Measurements from ENCODE around the gene UBE2L3. TPM values are rescaled to one million over a fixed set of nuclear protein-coding genes. Genes with fewer than 3 reads are reported as not detected.
"Not testable (repeated sequence)": the region's sequence is repeated elsewhere in the genome, so short reads cannot be mapped to it uniquely, and the experiment has no call there.

The UBE2L3 gene
- total RNA-seq, 2 donors from 2014 or later: 40.1 to 42.3 TPM

GRCh38 chr22:21569459-21570170, 2.1 kb downstream of the UBE2L3 start:
- no peak for ATAC-seq
- intact Hi-C loops (cut with DNase I): no loop called here

GRCh38 chr22:21570398-21570797, 2.9 kb downstream of the UBE2L3 start:
- intact Hi-C loops (cut with DNase I): no loop called here
- DNase-seq: no peak
- ATAC-seq: no peak

More at GRCh38 chr22:21569459-21570170, 2.1 kb downstream of the UBE2L3 start:
- no peak for DNase-seq

GRCh38 chr22:21571679-21572078, 4.2 kb downstream of the UBE2L3 start:
- intact Hi-C loops (cut with DNase I): no loop called here
- no peak for ATAC-seq
- no peak for DNase-seq

DNA sequence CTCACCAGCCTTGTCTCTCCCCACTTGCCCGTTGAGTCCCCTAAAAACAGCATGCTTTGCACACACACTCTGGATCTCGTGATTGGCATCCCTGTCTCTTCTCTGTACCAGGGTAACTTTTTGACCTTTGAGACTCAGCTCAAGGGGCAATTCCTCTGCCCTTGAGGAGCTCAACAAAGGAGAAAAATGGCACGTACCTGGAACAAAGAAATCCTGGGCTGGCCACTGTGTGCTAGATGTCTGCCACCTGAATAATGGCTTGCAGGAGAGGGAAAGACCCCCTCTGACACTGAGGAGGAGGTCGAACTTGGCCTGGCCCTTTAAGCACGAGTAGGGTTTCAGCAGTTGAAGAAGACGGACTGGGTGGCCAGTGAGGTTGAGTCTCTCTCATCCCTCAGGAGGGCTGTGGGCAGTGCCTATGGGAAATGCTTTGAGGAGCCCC, 5.8 kb downstream of the UBE2L3 start:
- intact Hi-C loops (cut with DNase I): no loop called here
- ATAC-seq (no peak), DNase-seq (no peak)

DNA sequence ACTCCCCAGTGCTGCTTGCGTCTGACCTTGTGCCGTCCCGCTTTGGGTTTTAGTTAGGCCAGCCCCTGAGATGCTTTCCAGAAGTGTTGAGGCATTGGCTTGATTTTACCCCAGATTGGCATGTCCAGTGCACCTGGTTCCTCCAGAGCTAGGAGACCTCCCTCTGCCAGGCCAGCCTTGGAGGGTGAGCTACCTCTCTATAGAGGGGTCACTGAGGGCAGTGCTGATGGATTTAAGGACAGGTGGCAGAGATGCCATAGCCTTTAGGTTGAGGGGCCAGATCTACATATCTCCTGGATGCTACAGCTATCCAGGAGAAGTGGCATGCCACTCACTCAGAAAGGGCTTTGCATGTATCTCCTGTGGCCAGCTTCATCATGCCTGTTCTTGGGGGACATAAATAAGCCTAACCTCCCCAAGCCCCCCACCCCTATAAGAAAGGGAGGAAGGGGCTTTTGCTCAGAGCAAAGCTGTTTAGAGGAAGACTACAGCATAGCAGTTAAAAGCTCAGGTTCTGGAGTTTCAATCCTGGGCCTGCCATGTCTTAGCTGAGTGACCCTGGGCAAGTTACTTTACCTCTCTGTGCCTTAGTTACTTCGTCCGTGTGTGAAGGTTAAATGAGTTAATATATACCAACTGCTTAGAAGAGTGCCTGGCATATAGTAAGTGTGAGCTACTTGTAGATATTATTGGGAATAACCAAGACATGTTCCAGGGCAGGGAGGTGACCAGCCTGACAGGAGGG, 6.4 kb downstream of the UBE2L3 start:
- intact Hi-C loops (cut with DNase I): no loop called here
- ATAC-seq (no peak), DNase-seq (no peak)

GRCh38 chr22:21579474-21579851, 11.9 kb downstream of the UBE2L3 start:
- DNase-seq: no peak
- intact Hi-C loops (cut with DNase I): loop anchor here in 1 of 2 donors (5.0 kb wide), 1 partner anchor 53 kb away; the partner anchor contains the start of genes CCDC116 and YDJC
- no peak for ATAC-seq

DNA sequence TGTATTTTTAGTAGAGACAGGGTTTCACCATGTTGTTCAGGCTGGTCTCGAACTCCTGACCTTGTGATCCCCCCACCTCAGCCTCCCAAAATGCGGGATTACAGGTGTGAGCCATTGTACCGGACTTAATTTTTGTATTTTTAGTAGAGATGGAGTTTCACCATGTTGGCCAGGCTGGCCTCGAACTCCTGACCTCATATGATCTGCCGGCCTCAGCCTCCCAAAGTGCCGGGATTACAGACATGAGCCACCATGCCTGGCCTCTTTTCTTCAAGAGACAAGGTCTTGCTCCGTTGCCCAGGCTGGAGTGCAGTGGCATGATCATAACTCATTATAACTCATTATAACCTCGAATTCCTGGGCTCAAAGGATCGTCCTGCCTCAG, 13.1 kb downstream of the UBE2L3 start:
- DNase-seq; ATAC-seq; intact Hi-C loops (cut with DNase I): not testable (repeated sequence)

DNA sequence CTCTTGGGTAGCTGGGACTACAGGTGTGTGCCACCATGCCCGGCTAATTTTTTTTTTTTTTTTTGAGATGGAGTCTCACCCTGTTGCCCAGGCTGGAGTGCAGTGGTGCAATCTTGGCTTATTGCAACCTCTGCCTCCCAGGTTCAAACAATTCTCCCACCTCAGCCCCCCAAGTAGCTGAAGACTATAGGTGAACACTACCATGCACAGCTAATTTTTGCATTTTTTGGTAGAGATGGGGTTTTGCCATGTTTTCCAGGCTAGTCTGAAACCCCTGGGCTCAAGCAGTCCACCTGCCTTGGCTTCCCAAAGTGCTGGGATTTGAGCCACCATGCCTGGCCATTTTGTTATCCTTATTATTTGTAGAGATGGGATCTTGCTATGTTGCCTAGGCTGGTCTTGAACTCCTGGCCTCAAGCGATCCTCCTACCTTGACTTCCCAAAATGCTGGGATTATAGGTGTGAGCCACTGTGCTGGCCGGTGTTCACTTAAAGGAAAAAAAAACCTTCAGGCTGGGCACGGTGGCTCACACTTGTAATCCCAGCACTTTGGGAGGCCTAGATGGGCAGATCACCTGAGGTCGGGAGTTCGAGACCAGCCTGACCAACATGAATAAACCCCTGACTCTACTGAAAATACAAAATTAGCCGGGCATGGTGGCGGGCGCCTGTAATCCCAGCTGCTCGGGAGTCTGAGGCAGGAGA, 13.6 kb downstream of the UBE2L3 start:
- ATAC-seq; DNase-seq; intact Hi-C loops (cut with DNase I): not testable (repeated sequence)

GRCh38 chr22:21582801-21583740, 15.6 kb downstream of the UBE2L3 start:
- DNase-seq (no peak), ATAC-seq (no peak)
- intact Hi-C loops (cut with DNase I): no loop called here

- DNase-seq (no peak), ATAC-seq (no peak)
- intact Hi-C loops (cut with DNase I): no loop called here
Measured at GRCh38 chr22:21585389-21585788, 17.9 kb downstream of the UBE2L3 start.

GRCh38 chr22:21587803-21588611, 20.5 kb downstream of the UBE2L3 start:
- DNase-seq (no peak), ATAC-seq (peak in 1 of 2 donors; percentile 33)
- intact Hi-C loops (cut with DNase I): no loop called here

DNA sequence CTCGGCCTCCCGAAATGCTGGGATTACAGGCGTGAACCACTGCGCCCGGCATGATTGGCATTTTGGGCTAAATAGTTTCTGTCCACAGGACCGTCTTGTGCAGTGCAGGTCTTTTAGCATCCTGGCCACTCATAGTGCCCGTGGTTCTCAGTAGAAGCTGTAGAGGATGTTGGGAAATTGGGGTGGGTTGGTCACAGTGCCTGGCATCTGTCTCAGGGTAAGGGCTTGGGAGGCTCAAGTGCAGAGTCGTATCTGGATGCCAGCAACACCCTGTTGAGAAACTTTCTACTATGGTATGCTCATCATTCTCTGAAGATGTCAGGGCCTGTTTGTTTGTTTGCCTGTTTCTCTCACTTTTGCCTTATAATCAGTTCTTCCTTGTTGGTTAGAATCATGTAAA, 21.9 kb downstream of the UBE2L3 start:
- intact Hi-C loops (cut with DNase I): no loop called here
- DNase-seq (no peak), ATAC-seq (no peak)

DNA sequence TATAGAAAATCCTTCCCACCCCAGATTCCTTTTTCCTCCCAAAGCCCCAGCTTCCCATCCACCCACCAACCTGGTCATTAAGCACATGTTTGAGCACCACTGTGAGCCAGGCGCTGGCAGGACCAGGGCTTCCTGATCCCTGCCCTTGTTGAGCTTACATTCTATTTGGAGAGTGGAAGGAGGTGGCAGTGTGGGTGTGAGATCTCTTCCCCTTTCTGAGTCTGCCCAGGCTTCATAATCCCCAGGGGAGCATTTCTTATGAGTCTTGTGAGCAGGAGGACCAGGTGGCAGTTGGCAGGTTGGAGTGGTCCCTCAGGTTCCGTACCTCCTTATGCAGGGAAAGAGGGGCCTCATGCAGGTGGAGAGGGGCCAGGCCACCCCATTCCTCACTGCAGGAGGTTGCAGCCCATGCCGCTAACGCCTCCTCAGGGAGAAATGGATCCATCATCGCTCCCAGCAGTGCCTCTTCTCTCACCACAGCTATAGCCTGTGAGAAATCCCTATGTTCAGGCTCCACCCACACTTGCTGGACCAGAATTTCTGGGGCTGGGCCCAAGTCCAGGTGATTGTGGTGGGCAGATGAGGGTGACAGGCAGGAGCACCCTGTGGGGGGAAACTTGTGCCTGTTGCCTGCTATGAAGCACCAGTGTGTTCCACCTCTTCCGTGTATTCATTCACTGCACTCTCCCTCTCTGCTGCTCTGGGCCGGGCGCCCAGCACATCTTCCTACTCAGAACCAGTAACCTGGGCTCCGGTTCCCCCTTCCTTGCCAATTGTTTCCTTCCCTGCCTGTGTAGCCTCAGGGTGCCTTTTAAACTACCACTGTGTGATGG, 23.5 kb downstream of the UBE2L3 start:
- DNase-seq: no peak
- no peak for ATAC-seq
- intact Hi-C loops (cut with DNase I): loop anchor here in 1 of 2 donors (5.0 kb wide), 1 partner anchor 36 kb away; no protein-coding TSS in a partner anchor

- intact Hi-C loops (cut with DNase I): loop anchor here in 1 of 2 donors (5.0 kb wide), 1 partner anchor 36 kb away; no protein-coding TSS in a partner anchor
- DNase-seq (peak; percentile 27), ATAC-seq (peak in 1 of 2 donors; percentile 61)
Measured at GRCh38 chr22:21591695-21592094, 24.2 kb downstream of the UBE2L3 start.

GRCh38 chr22:21592422-21592821, 24.9 kb downstream of the UBE2L3 start:
- intact Hi-C loops (cut with DNase I): loop anchor here in 1 of 2 donors (5.0 kb wide), 1 partner anchor 35 kb away; no protein-coding TSS in a partner anchor
- ATAC-seq (no peak), DNase-seq (no peak)

GRCh38 chr22:21593406-21594232, 26.1 kb downstream of the UBE2L3 start:
- ATAC-seq (peak; percentile 62), DNase-seq (peak; percentile 72)
- intact Hi-C loops (cut with DNase I): loop anchor here in 1 of 2 donors (5.0 kb wide), 1 partner anchor 34 kb away; no protein-coding TSS in a partner anchor
